ENCODE results near the gene LBR. TPM values are rescaled to one million over a fixed set of nuclear protein-coding genes. Genes with fewer than 3 reads are reported as not detected.

Gene LBR
- total and polyA plus RNA-seq, 2 of the 4 experiments (the other 2 are of a cell fraction): 21.3 to 24.9 TPM

- Histone ChIP-seq H2AK9ac (replicated peaks; ENCODE audit: low read depth, low read length, poor library complexity) (no peak overlapping the region), H3K79me1 (ENCODE audit: low read depth in 1 of 2, low read length in 2 of 2) (no peaks in the 10 kb centered on the region), H4K5ac (ENCODE audit: low read depth, low read length) (no peak overlapping the region), H3K36me3 (ENCODE audit: control insufficient read depth, insufficient read depth, low read length) (no peaks in the 10 kb centered on the region), H3K23ac (ENCODE audit: low read depth, low read length) (no peak overlapping the region), H3K56ac (ENCODE audit: extremely low read depth, insufficient read depth, low read length) (no peak overlapping the region), H3K9ac (ENCODE audit: low read depth, low read length) (no peak overlapping the region), H2BK120ac (ENCODE audit: low read depth, low read length) (no peak overlapping the region), H3K4ac (ENCODE audit: low read depth, low read length) (no peak overlapping the region), H2BK20ac (ENCODE audit: low read depth, low read length) (no peak overlapping the region), H3K9me1 (ENCODE audit: insufficient read depth, low read length) (no peaks in the 10 kb centered on the region), H2AFZ (replicated peaks; ENCODE audit: low read length, poor library complexity) (no peak overlapping the region), H3K4me1 (ENCODE audit: control insufficient read depth, insufficient read depth, low read length) (no peaks in the 10 kb centered on the region), H3K18ac (ENCODE audit: low read depth, low read length) (no peak overlapping the region), H3K4me2 (ENCODE audit: low read depth, low read length) (no peak overlapping the region), H4K20me1 (ENCODE audit: insufficient read depth, low read length) (no peaks in the 10 kb centered on the region), H3K4me3 (ENCODE audit: insufficient read depth, low read depth, low read length) (no peak overlapping the region), H4K8ac (ENCODE audit: low read depth in 2 of 2, low read length in 2 of 2) (no peak overlapping the region), H2BK15ac (ENCODE audit: low read depth, low read length) (no peak overlapping the region), H3K14ac (replicated peaks; ENCODE audit: low read depth, low read length) (no peak overlapping the region), H2AK5ac (ENCODE audit: low read depth, low read length) (no peak overlapping the region), H4K91ac (ENCODE audit: insufficient read depth, low read depth, low read length) (no peak overlapping the region), H2BK5ac (ENCODE audit: low read depth, low read length, poor library complexity, severe bottlenecking) (no peak overlapping the region), H3K27me3 (ENCODE audit: control insufficient read depth, insufficient read depth, low read length) (peaks cover 5% of the 10 kb centered on the region), H3K27ac (ENCODE audit: insufficient read depth, low read length) (no peak overlapping the region), H3K9me3 (ENCODE audit: control insufficient read depth, insufficient read depth, low read length) (no peaks in the 10 kb centered on the region)
- TF ChIP-seq RFX5 (IDR thresholded peaks at IDR 0.05; ENCODE audit: low read depth, low read length) (no peak), RAD21 (IDR thresholded peaks at IDR 0.05; ENCODE audit: low read length) (no peak), MXI1 (IDR thresholded peaks at IDR 0.05; ENCODE audit: borderline replicate concordance, low read depth, low read length) (no peak), CTCF (conservative IDR thresholded peaks at IDR 0.05; ENCODE audit: low read depth, low read length) (no peak), CEBPB (IDR thresholded peaks at IDR 0.05; ENCODE audit: low read depth, low read length) (no peak), BHLHE40 (IDR thresholded peaks at IDR 0.05; ENCODE audit: low read depth, low read length) (no peak), POLR2A (IDR thresholded peaks at IDR 0.05; ENCODE audit: low read depth, low read length) (no peak), MAFK (IDR thresholded peaks at IDR 0.05; ENCODE audit: low read depth, low read length) (no peak), FOS (IDR thresholded peaks at IDR 0.05; ENCODE audit: low read depth, low read length) (no peak), SMC3 (IDR thresholded peaks at IDR 0.05; ENCODE audit: low read depth, low read length) (no peak), CHD1 (IDR thresholded peaks at IDR 0.05; ENCODE audit: low read depth, low read length) (no peak), RCOR1 (IDR thresholded peaks at IDR 0.05; ENCODE audit: insufficient replicate concordance, low read length) (no peak), MAZ (IDR thresholded peaks at IDR 0.05; ENCODE audit: borderline replicate concordance, low read depth, low read length) (no peak), NFE2L2 (IDR thresholded peaks at IDR 0.05; ENCODE audit: low read depth, low read length) (no peak)
- TF ChIP-seq, protein P1, sequence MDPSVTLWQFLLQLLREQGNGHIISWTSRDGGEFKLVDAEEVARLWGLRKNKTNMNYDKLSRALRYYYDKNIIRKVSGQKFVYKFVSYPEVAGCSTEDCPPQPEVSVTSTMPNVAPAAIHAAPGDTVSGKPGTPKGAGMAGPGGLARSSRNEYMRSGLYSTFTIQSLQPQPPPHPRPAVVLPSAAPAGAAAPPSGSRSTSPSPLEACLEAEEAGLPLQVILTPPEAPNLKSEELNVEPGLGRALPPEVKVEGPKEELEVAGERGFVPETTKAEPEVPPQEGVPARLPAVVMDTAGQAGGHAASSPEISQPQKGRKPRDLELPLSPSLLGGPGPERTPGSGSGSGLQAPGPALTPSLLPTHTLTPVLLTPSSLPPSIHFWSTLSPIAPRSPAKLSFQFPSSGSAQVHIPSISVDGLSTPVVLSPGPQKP (IDR thresholded peaks at IDR 0.05; ENCODE audit: borderline replicate concordance, low read depth, low read length): no peak
- TF ChIP-seq, protein P2, sequence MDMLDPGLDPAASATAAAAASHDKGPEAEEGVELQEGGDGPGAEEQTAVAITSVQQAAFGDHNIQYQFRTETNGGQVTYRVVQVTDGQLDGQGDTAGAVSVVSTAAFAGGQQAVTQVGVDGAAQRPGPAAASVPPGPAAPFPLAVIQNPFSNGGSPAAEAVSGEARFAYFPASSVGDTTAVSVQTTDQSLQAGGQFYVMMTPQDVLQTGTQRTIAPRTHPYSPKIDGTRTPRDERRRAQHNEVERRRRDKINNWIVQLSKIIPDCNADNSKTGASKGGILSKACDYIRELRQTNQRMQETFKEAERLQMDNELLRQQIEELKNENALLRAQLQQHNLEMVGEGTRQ (IDR thresholded peaks at IDR 0.05; ENCODE audit: low read depth, low read length): no peak
- dilution Hi-C loops (cut with HindIII; ENCODE audit: low sequenced_read_pairs, unreplicated experiment): no loop called here
- ChIA-PET POLR2A (ENCODE audit: unreplicated experiment) (interaction anchor here (0.6 kb wide), 1 partner anchor 11 kb away, joined by 5 read pairs; no protein-coding TSS in a partner anchor), CTCF (no interaction called here)
- BruUV-seq (replicated peaks): no TSS peak
- ATAC-seq (ENCODE audit: low read depth): no peak
- in situ Hi-C loops (cut with MboI; ENCODE audit: low sequenced_read_pairs): no loop called here
- 60% methylated on average over 1 of the region's 3 CpGs; no CpG with 5 or more reads in 1 of the 2 experiments for WGBS, 2 experiments (ENCODE audit: extremely low coverage in 2 of 2, insufficient read length in 1 of 2)
- DNase-seq: no peak
- intact Hi-C loops (cut with micrococcal nuclease): no loop called here
These were observed 59.7 kb downstream of the LBR start for GRCh38 chr1:225368036-225368552.

Data from IMR-90 (cell line).